ENCODE data around the gene NUAK1.

NUAK1 gene

GRCh38 chr12:106080041-106080790 is 58.5 kb downstream of the NUAK1 start:
- no peak for DNase-seq

GRCh38 chr12:106079148-106079738 is 59.5 kb downstream of the NUAK1 start:
- DNase-seq, result no peak

- no peak for DNase-seq
Observed at GRCh38 chr12:106078358-106079010, 60.3 kb downstream of the NUAK1 start.

GRCh38 chr12:106074706-106075392 is 63.9 kb downstream of the NUAK1 start:
- DNase-seq, result no peak

- no peak for DNase-seq
Observed at GRCh38 chr12:106074361-106074705, 64.4 kb downstream of the NUAK1 start.

- DNase-seq, result no peak
Observed at GRCh38 chr12:106073179-106073578, 65.6 kb downstream of the NUAK1 start.

- no peak for DNase-seq
Observed at GRCh38 chr12:106072751-106073150, 66.0 kb downstream of the NUAK1 start.

- DNase-seq, result no peak
Observed at GRCh38 chr12:106071686-106072085, 67.1 kb downstream of the NUAK1 start.

- DNase-seq, result no peak
Observed at GRCh38 chr12:106070611-106071010, 68.1 kb downstream of the NUAK1 start.

- no peak for DNase-seq
Observed at GRCh38 chr12:106070147-106070546, 68.6 kb downstream of the NUAK1 start.

- no peak for DNase-seq
Observed at GRCh38 chr12:106068296-106068695, 70.5 kb downstream of the NUAK1 start.

GRCh38 chr12:106067606-106068205 is 71.0 kb downstream of the NUAK1 start:
- DNase-seq, result no peak

GRCh38 chr12:106066726-106067325 is 71.9 kb downstream of the NUAK1 start:
- no peak for DNase-seq

GRCh38 chr12:106066051-106066705 is 72.6 kb downstream of the NUAK1 start:
- DNase-seq, result no peak

- DNase-seq, result no peak
Observed at GRCh38 chr12:106065506-106065905, 73.2 kb downstream of the NUAK1 start.

GRCh38 chr12:106064721-106065021 is 74.1 kb downstream of the NUAK1 start:
- DNase-seq, result no peak

GRCh38 chr12:106063826-106064720 is 74.7 kb downstream of the NUAK1 start:
- DNase-seq, result no peak

GRCh38 chr12:106062693-106063092 is 76.1 kb downstream of the NUAK1 start:
- no peak for DNase-seq

GRCh38 chr12:106058256-106059182 is 80.2 kb downstream of the NUAK1 start:
- DNase-seq, result no peak

- DNase-seq, result no peak
Observed at GRCh38 chr12:106054049-106054448, 84.7 kb downstream of the NUAK1 start.
